HK-2 (cell line): ENCODE data around the gene PERM1.
"Not testable (repeated sequence)": the region's sequence is repeated elsewhere in the genome, so short reads cannot be mapped to it uniquely, and the experiment has no call there.

ENCODE experiments used
- DNase-seq: peaks from one replicate; pipeline ENCODE4 v3.0.0-alpha.2; 2018; ENCODE audit not compliant: unreplicated experiment

PERM1 gene

GRCh38 chr1:997993-998744 is 16.3 kb upstream of the PERM1 start:
- DNase-seq = no peak

GRCh38 chr1:997713-997992 is 15.8 kb upstream of the PERM1 start:
- no peak for DNase-seq

GRCh38 chr1:996851-997712 is 15.2 kb upstream of the PERM1 start:
- DNase-seq = no peak

- no peak for DNase-seq
These were observed 14.1 kb upstream of the PERM1 start for GRCh38 chr1:995665-996633.

GRCh38 chr1:994546-994945 is 12.7 kb upstream of the PERM1 start:
- not testable (repeated sequence) for DNase-seq

GRCh38 chr1:993379-993995 is 11.6 kb upstream of the PERM1 start:
- no peak for DNase-seq

- DNase-seq = no peak
These were observed 10.5 kb upstream of the PERM1 start for GRCh38 chr1:992362-992761.

- no peak for DNase-seq
These were observed 10.0 kb upstream of the PERM1 start for GRCh38 chr1:991895-992294.

- DNase-seq = not testable (repeated sequence)
These were observed 9.4 kb upstream of the PERM1 start for GRCh38 chr1:991275-991674.

GRCh38 chr1:988061-988460 is 6.2 kb upstream of the PERM1 start:
- DNase-seq = not testable (repeated sequence)

- DNase-seq = no peak
These were observed 3.2 kb upstream of the PERM1 start for GRCh38 chr1:985126-985525.

- DNase-seq = no peak
These were observed 2.6 kb upstream of the PERM1 start for GRCh38 chr1:984476-984814.

- DNase-seq = peak; percentile 61
These were observed 2.0 kb upstream of the PERM1 start for GRCh38 chr1:983798-984475.

- DNase-seq = no peak
These were observed 1.0 kb upstream of the PERM1 start for GRCh38 chr1:982765-983436.

GRCh38 chr1:981491-981954 is 370 bp downstream of the PERM1 start:
- no peak for DNase-seq

GRCh38 chr1:980602-981395 is 1.1 kb downstream of the PERM1 start:
- no peak for DNase-seq

- no peak for DNase-seq
These were observed 1.7 kb downstream of the PERM1 start for GRCh38 chr1:980137-980571.

- no peak for DNase-seq
These were observed 2.2 kb downstream of the PERM1 start for GRCh38 chr1:979744-980072.

- DNase-seq = no peak
These were observed 2.8 kb downstream of the PERM1 start for GRCh38 chr1:978835-979743.
